NCI-H345 treated with DMSO at 0.1 percent for 48 hours (cell line): ENCODE results near the gene NKAIN2.
"Not testable (repeated sequence)": the region's sequence is repeated elsewhere in the genome, so short reads cannot be mapped to it uniquely, and the experiment has no call there.

Experiments
- DNase-seq: peaks from one replicate; lab custom pipeline; 2025; ENCODE audit not compliant: unreplicated experiment; lab: John Stamatoyannopoulos, UW

Gene NKAIN2

GRCh38 chr6:124412657-124413056 lies 609.0 kb downstream of the NKAIN2 start:
- not testable (repeated sequence) for DNase-seq

- no peak for DNase-seq
Measured at GRCh38 chr6:124420116-124420840, 616.6 kb downstream of the NKAIN2 start.

- DNase-seq: no peak
Measured at GRCh38 chr6:124423621-124424020, 620.0 kb downstream of the NKAIN2 start.

GRCh38 chr6:124430740-124431318 lies 627.2 kb downstream of the NKAIN2 start:
- no peak for DNase-seq

- no peak for DNase-seq
Measured at GRCh38 chr6:124432620-124433019, 629.0 kb downstream of the NKAIN2 start.

- peak; percentile 62 for DNase-seq
Measured at GRCh38 chr6:124433387-124434160, 629.9 kb downstream of the NKAIN2 start.

GRCh38 chr6:124434421-124434820 lies 630.8 kb downstream of the NKAIN2 start:
- DNase-seq: no peak

- no peak for DNase-seq
Measured at GRCh38 chr6:124436803-124437202, 633.1 kb downstream of the NKAIN2 start.

GRCh38 chr6:124438546-124439065 lies 634.9 kb downstream of the NKAIN2 start:
- DNase-seq: no peak

GRCh38 chr6:124441450-124441849 lies 637.8 kb downstream of the NKAIN2 start:
- DNase-seq: no peak

- no peak for DNase-seq
Measured at GRCh38 chr6:124443541-124443940, 639.9 kb downstream of the NKAIN2 start.

- DNase-seq: no peak
Measured at GRCh38 chr6:124445581-124445980, 641.9 kb downstream of the NKAIN2 start.

GRCh38 chr6:124446961-124447360 lies 643.3 kb downstream of the NKAIN2 start:
- no peak for DNase-seq

GRCh38 chr6:124459268-124459667 lies 655.6 kb downstream of the NKAIN2 start:
- no peak for DNase-seq

GRCh38 chr6:124462750-124463149 lies 659.1 kb downstream of the NKAIN2 start:
- no peak for DNase-seq

- DNase-seq: peak; percentile 18
Measured at GRCh38 chr6:124463271-124463670, 659.6 kb downstream of the NKAIN2 start.

GRCh38 chr6:124464600-124464999 lies 660.9 kb downstream of the NKAIN2 start:
- DNase-seq: not testable (repeated sequence)

GRCh38 chr6:124466949-124467348 lies 663.3 kb downstream of the NKAIN2 start:
- DNase-seq: no peak

GRCh38 chr6:124467366-124467765 lies 663.7 kb downstream of the NKAIN2 start:
- no peak for DNase-seq

GRCh38 chr6:124470803-124471202 lies 667.1 kb downstream of the NKAIN2 start:
- no peak for DNase-seq

GRCh38 chr6:124475176-124475575 lies 671.5 kb downstream of the NKAIN2 start:
- no peak for DNase-seq

GRCh38 chr6:124478906-124479305 lies 675.2 kb downstream of the NKAIN2 start:
- no peak for DNase-seq
